H1 (cell line): ENCODE results near the gene C1orf116. TPM values are rescaled to one million over a fixed set of nuclear protein-coding genes. Genes with fewer than 3 reads are reported as not detected.

Experiments
- CTCF ChIA-PET: fragments of 300-600 bp; sonication (Branson Sonifier 250); formaldehyde crosslinking; loops from one replicate; lab custom pipeline; 2021; ENCODE audit not compliant: partially characterized antibody; lab: Charles Lee
- POLR2A ChIA-PET: fragments of 300-600 bp; sonication (Branson Sonifier 250); formaldehyde crosslinking; loops from one replicate; lab custom pipeline; 2021; ENCODE audit warnings: inconsistent platforms; ENCODE audit not compliant: partially characterized antibody; lab: Charles Lee
- DNase-seq, 2 experiments: peaks; one replicate each; pipeline versions ENCODE4 v3.0.0 to v3.0.0-alpha.2; 2010 to 2022; ENCODE audit warnings: low spot score in 2 of 2, low read depth in 1 of 2, mixed read lengths in 1 of 2
- FAIRE-seq: peaks from 2 replicates; lab custom pipeline; 2011; peaks lifted over from hg19 to GRCh38; lab: Jason Lieb, UNC
- H2AFZ ChIP-seq: 2 replicates; pipeline ENCODE4 v1.8.1; 2012; ENCODE audit warnings: low read length, inconsistent platforms
- H2AK5ac ChIP-seq: 2 replicates; pipeline ENCODE4 v1.6.1; 2013; ENCODE audit warnings: low read depth, low read length
- H2BK120ac ChIP-seq: replicated peaks from 2 replicates; pipeline ENCODE3; 2013; ENCODE audit warnings: low read depth, low read length, inconsistent platforms
- H2BK12ac ChIP-seq: 2 replicates; pipeline ENCODE4 v1.6.1; 2013; ENCODE audit warnings: low read depth, low read length
- H2BK15ac ChIP-seq: 2 replicates; pipeline ENCODE4 v1.6.1; 2013; ENCODE audit warnings: low read length
- H2BK20ac ChIP-seq: 2 replicates; pipeline ENCODE4 v1.6.1; 2013; ENCODE audit warnings: low read length
- H2BK5ac ChIP-seq: 2 replicates; pipeline ENCODE4 v1.6.1; 2013; ENCODE audit warnings: low read depth, low read length
- H3K14ac ChIP-seq: 2 replicates; pipeline ENCODE4 v1.6.1; 2013; ENCODE audit warnings: inconsistent platforms; ENCODE audit not compliant: insufficient read length
- H3K18ac ChIP-seq: 2 replicates; pipeline ENCODE4 v1.6.1; 2013; ENCODE audit warnings: low read length; ENCODE audit errors: extremely low read depth
- H3K23ac ChIP-seq: 2 replicates; pipeline ENCODE4 v1.6.1; 2013; ENCODE audit warnings: inconsistent platforms; ENCODE audit not compliant: insufficient read length
- H3K23me2 ChIP-seq: 2 replicates; pipeline ENCODE4 v1.6.1; 2013; ENCODE audit warnings: low read depth, low read length
- H3K27ac ChIP-seq: 2 replicates; pipeline ENCODE4 v1.6.1; 2011; ENCODE audit warnings: low read depth, low read length, inconsistent platforms
- H3K27me3 ChIP-seq, 4 experiments: replicated peaks in 1 of 4; 1 replicate in 1 of 4; 2 replicates in 3 of 4; pipeline versions ENCODE4 v1.6.1 to v1.8.1; 2011 to 2013; ENCODE audit warnings: low read length in 3 of 4, mild to moderate bottlenecking in 3 of 4, inconsistent platforms in 2 of 4, mixed read lengths in 2 of 4, moderate library complexity in 1 of 4; ENCODE audit not compliant: control insufficient read depth in 3 of 4, insufficient read depth in 3 of 4; ENCODE audit errors: extremely low read depth in 1 of 4
- H3K36me3 ChIP-seq, 4 experiments: 2 replicates each; pipeline versions ENCODE4 v1.6.1 to v1.8.1; 2011 to 2013; ENCODE audit warnings: mild to moderate bottlenecking in 4 of 4, low read length in 3 of 4, moderate library complexity in 2 of 4, control low read depth in 1 of 4, inconsistent platforms in 1 of 4; ENCODE audit not compliant: insufficient read depth in 4 of 4, control insufficient read depth in 2 of 4
- H3K4ac ChIP-seq: replicated peaks from 2 replicates; pipeline ENCODE3; 2013; ENCODE audit warnings: low read length, low read depth, mixed read lengths, inconsistent platforms; ENCODE audit not compliant: insufficient read length
- H3K4me1 ChIP-seq, 4 experiments: replicated peaks in 1 of 4; 1 replicate in 1 of 4; 2 replicates in 3 of 4; pipeline versions ENCODE4 v1.6.1 to v1.8.1; 2011 to 2013; ENCODE audit warnings: low read length in 3 of 4, inconsistent platforms in 2 of 4, mixed read lengths in 1 of 4; ENCODE audit not compliant: insufficient read depth in 4 of 4, control insufficient read depth in 3 of 4
- H3K4me2 ChIP-seq, 2 experiments: 2 replicates each; pipeline versions ENCODE4 v1.6.1 to v1.8.1; 2011 to 2013; ENCODE audit warnings: low read depth in 2 of 2, low read length in 2 of 2, control low read depth in 1 of 2, inconsistent platforms in 1 of 2, mild to moderate bottlenecking in 1 of 2; ENCODE audit not compliant: insufficient read depth in 1 of 2
- H3K4me3 ChIP-seq, 4 experiments: fragments of 200-600, 300-600 bp in 1 of 4; sonication (generic), shearing (Covaris generic), sonication (Bioruptor Twin) in 1 of 4; 2 replicates each; pipeline versions ENCODE4 v1.5.1 to v1.8.1; 2011 to 2016; ENCODE audit warnings: low read length in 4 of 4, low read depth in 3 of 4, control low read depth in 2 of 4, inconsistent platforms in 2 of 4, mild to moderate bottlenecking in 2 of 4, mixed read lengths in 1 of 4, moderate library complexity in 1 of 4; ENCODE audit not compliant: insufficient read depth in 2 of 4; ENCODE audit errors: extremely low read depth in 1 of 4
- H3K56ac ChIP-seq: replicated peaks from 2 replicates; pipeline ENCODE3; 2013; ENCODE audit warnings: low read depth, mild to moderate bottlenecking, mixed read lengths, low read length, inconsistent platforms; ENCODE audit not compliant: insufficient read length
- H3K79me1 ChIP-seq: 2 replicates; pipeline ENCODE4 v1.6.1; 2013; ENCODE audit warnings: low read depth, low read length, control low read depth
- H3K79me2 ChIP-seq, 2 experiments: 2 replicates each; pipeline versions ENCODE4 v1.6.1 to v1.8.1; 2012 to 2013; ENCODE audit warnings: low read length in 2 of 2, mild to moderate bottlenecking in 2 of 2, inconsistent platforms in 1 of 2; ENCODE audit not compliant: insufficient read depth in 2 of 2, control insufficient read depth in 1 of 2
- H3K9ac ChIP-seq, 4 experiments: replicated peaks in 1 of 4; 1 replicate in 1 of 4; 2 replicates in 3 of 4; pipeline versions ENCODE4 v1.6.1 to v1.8.1; 2011 to 2013; ENCODE audit warnings: low read depth in 3 of 4, low read length in 3 of 4, control low read depth in 2 of 4, mild to moderate bottlenecking in 2 of 4, moderate library complexity in 2 of 4, inconsistent platforms in 1 of 4; ENCODE audit errors: extremely low read depth in 1 of 4
- H3K9me3 ChIP-seq, 2 experiments: 2 replicates each; pipeline versions ENCODE4 v1.6.1 to v1.8.1; 2012 to 2013; ENCODE audit warnings: mild to moderate bottlenecking in 2 of 2, moderate library complexity in 2 of 2, control low read depth in 1 of 2, inconsistent platforms in 1 of 2, low read depth in 1 of 2, low read length in 1 of 2, mixed read lengths in 1 of 2; ENCODE audit not compliant: insufficient read depth in 2 of 2
- H4K20me1 ChIP-seq, 2 experiments: replicated peaks in 1 of 2; 2 replicates each; pipeline versions ENCODE3 to v1.8.1; 2011 to 2013; ENCODE audit warnings: inconsistent platforms in 2 of 2, low read length in 2 of 2, mild to moderate bottlenecking in 1 of 2; ENCODE audit not compliant: insufficient read depth in 2 of 2, control insufficient read depth in 1 of 2
- H4K5ac ChIP-seq: 2 replicates; pipeline ENCODE4 v1.6.1; 2013; ENCODE audit warnings: low read length, low read depth, mixed read lengths, inconsistent platforms; ENCODE audit not compliant: insufficient read length
- H4K8ac ChIP-seq: 2 replicates; pipeline ENCODE4 v1.8.0; 2013; ENCODE audit warnings: mild to moderate bottlenecking, moderate library complexity, low read length, inconsistent platforms; ENCODE audit not compliant: insufficient read depth; ENCODE audit errors: extremely low read depth
- H4K91ac ChIP-seq: replicated peaks from 2 replicates; pipeline ENCODE3; 2013; ENCODE audit warnings: low read length, mixed read lengths, inconsistent platforms; ENCODE audit not compliant: insufficient read length
- CBX5 ChIP-seq: fragments of 300-800, 300-1000 bp; sonication (generic); IDR thresholded peaks from 2 replicates; pipeline ENCODE4 v1.7.1; 2016; ENCODE audit warnings: antibody characterized with exemption, low read length, low read depth
- JUN ChIP-seq: IDR thresholded peaks from 2 replicates; pipeline ENCODE4 v1.6.1; 2011; ENCODE audit warnings: low read depth, mild to moderate bottlenecking, improper control_type of control experiment, low read length
- SUZ12 ChIP-seq: fragments of 200-600 bp; sonication (generic); IDR thresholded peaks from 2 replicates; pipeline ENCODE4 v1.6.1; 2012; ENCODE audit warnings: mild to moderate bottlenecking, inconsistent platforms, low read length, moderate library complexity, mixed read lengths
- WGBS, 2 experiments: shearing (Covaris generic) in 1 of 2; methylation state at CpG; one replicate each; pipeline versions ENCODE4 v1.1.6 to v1.1.7; 2013 to 2015; ENCODE audit warnings: low lambda C conversion rate in 2 of 2, mixed read lengths in 2 of 2, inconsistent platforms in 1 of 2, low coverage in 1 of 2, missing lambda C conversion rate in 1 of 2; ENCODE audit not compliant: insufficient replicate concordance in 2 of 2, insufficient coverage in 1 of 2, insufficient read length in 1 of 2; ENCODE audit errors: extremely low coverage in 1 of 2, missing lambda C conversion rate in 1 of 2; 5-methylcytosine and 5-hydroxymethylcytosine counted together
- polyA plus RNA-seq, 7 experiments: library from polyadenylated mRNA; depleted of rRNA in 3 of 7; stranded (reverse) in 5 of 7; unstranded in 2 of 7; fragments of >200 nt in 5 of 7; fragments of 200-250 nt in 2 of 7; gene quantifications; 1 replicate in 5 of 7; 2 replicates in 1 of 7; 4 replicates in 1 of 7; pipeline versions ENCODE4 v1.2.1 to v1.2.3, GENCODE V29; 2011 to 2013; ENCODE audit warnings: missing spikeins in 2 of 7, mixed read lengths in 2 of 7
- total RNA-seq: library from RNA; stranded (reverse); fragmentation: NEBNext Ultra II Directional; extraction: Animal tissue kit (Norgen Biotek cat#: 25700); gene quantifications from 2 replicates; pipeline ENCODE4 v1.2.1, GENCODE V29; 2021

The C1orf116 gene
- total and polyA plus RNA-seq, 2 of the 8 experiments (the other 6 are each of a cell fraction or from before 2014, with no cell fraction given), result 2.2 to 3.9 TPM

DNA sequence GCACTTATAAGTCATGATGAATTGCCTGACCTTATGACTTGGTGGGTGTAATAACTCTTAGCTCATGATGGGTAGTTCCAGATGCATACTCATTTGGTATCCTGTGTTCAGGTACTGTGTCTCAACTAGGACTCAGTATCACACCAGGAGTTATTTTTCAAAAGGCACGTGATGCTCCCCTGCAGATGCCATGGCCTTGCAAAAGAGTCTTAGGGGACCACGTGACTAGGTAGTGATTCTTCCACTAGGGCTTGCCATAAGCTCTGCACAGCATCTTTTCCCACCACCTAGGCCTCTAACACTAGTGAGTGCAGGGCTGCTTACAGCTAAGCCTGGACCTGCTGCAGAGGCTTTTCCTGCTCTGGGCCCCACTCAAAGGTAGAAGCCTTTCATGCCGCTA is 58.4 kb downstream of the C1orf116 start:
- no peak overlapping the region for H2AK5ac ChIP-seq
- no peak overlapping the region for H3K9ac ChIP-seq
- H3K36me3 ChIP-seq, result no peaks in the 10 kb centered on the region
- no peak overlapping the region for H2BK5ac ChIP-seq
- FAIRE-seq (no peak), DNase-seq (no peak)
- H2AFZ ChIP-seq, result no peak overlapping the region
- H3K27ac ChIP-seq, result no peak overlapping the region
- WGBS, 2 experiments, result 88% methylated on average over 3 of the region's 3 CpGs; no CpG with 5 or more reads in 1 of the 2 experiments
- no peak overlapping the region for H3K4ac ChIP-seq
- no peak overlapping the region for H2BK15ac ChIP-seq
- POLR2A ChIA-PET, result no interaction called here
- no peak overlapping the region for H3K4me2 ChIP-seq
- H2BK12ac ChIP-seq, result no peak overlapping the region
- CTCF ChIA-PET, result interaction anchor here (0.7 to 6.3 kb wide), 11 partner anchors 7 to 251 kb away, joined by 3 to 81 read pairs (median 5); no protein-coding TSS in a partner anchor
- H3K79me1 ChIP-seq, result no peaks in the 10 kb centered on the region
- no peak overlapping the region for H3K56ac ChIP-seq
- H2BK20ac ChIP-seq, result no peak overlapping the region
- H3K79me2 ChIP-seq, result no peaks in the 10 kb centered on the region
- no peak overlapping the region for H2BK120ac ChIP-seq
- H3K4me1 ChIP-seq, result no peaks in the 10 kb centered on the region
- H4K20me1 ChIP-seq, result no peaks in the 10 kb centered on the region
- no peak overlapping the region for H4K91ac ChIP-seq
- no peaks in the 10 kb centered on the region for H3K23me2 ChIP-seq
- H3K23ac ChIP-seq, result no peak overlapping the region
- no peak overlapping the region for H3K14ac ChIP-seq
- H4K8ac ChIP-seq, result no peak overlapping the region
- H4K5ac ChIP-seq, result no peak overlapping the region
- TF ChIP-seq SUZ12 (no peak), CBX5 (no peak), JUN (no peak)
- H3K27me3 ChIP-seq, result no peaks in the 10 kb centered on the region
- no peak overlapping the region for H3K18ac ChIP-seq
- no peaks in the 10 kb centered on the region for H3K9me3 ChIP-seq
- H3K4me3 ChIP-seq, result no peak overlapping the region
